Mesenteric fat pad (tissue), 1 donor: Measurements from ENCODE around the gene NOMO2. TPM values are rescaled to one million over a fixed set of nuclear protein-coding genes. Genes with fewer than 3 reads are reported as not detected.
"Not testable (repeated sequence)": the region's sequence is repeated elsewhere in the genome, so short reads cannot be mapped to it uniquely, and the experiment has no call there.

Experiments
- DNase-seq: peaks from one replicate; pipeline ENCODE4 v3.0.0-alpha.2; 2020; ENCODE audit warnings: low spot score
- total RNA-seq: library from RNA; stranded (reverse); fragmentation: NEBNext Ultra II Directional; extraction: Animal tissue kit (Norgen Biotek cat#: 25700); gene quantifications from one replicate; pipeline ENCODE4 v1.2.1, GENCODE V29; 2021
- donor health status: DM: yes; HTN: yes; CAD: no.

The NOMO2 gene
- total RNA-seq, 1 donor from 2014 or later: 123 TPM

- not testable (repeated sequence) for DNase-seq
These were observed 13.5 kb upstream of the NOMO2 start for GRCh38 chr16:18575298-18575917.

DNA sequence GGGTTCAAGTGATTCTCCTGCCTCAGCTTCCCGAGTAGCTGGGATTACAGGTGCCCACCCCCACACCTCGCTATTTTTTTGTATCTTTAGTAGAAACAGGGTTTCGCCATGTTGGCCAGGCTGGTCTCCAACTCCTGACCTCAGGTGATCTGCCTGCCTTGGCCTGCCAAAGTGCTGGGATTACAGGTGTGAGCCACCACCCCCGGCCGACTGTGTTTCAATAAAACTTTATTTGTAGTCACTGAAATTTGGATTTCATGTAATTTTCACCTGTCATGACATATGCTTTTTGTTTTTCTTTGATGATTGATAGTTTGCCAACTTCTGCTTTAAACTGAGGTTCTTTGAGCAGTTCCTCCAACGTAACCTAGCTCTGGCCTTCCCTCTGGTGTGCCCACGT lies 12.0 kb upstream of the NOMO2 start:
- not testable (repeated sequence) for DNase-seq

DNA sequence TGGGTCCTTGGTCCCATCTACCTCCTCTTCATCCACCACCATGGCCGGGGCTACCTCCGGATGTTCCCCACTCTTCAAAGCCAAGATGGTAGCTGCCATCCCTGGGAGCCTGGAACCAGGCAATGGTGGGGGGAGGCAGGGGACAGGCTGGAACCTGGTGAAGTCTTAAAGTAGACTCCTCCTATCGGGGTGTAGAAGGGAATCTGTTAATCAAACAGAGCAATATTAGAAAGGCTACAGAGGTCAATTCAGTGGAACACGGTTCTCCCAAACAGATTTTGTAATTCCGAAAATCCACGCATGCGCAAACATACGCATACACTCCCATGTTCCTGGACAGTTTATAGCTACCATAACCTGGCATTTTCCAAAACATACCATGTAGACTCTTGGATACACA lies 11.1 kb upstream of the NOMO2 start:
- DNase-seq: not testable (repeated sequence)

- DNase-seq: not testable (repeated sequence)
These were observed 9.5 kb upstream of the NOMO2 start for GRCh38 chr16:18571307-18571850.

DNA sequence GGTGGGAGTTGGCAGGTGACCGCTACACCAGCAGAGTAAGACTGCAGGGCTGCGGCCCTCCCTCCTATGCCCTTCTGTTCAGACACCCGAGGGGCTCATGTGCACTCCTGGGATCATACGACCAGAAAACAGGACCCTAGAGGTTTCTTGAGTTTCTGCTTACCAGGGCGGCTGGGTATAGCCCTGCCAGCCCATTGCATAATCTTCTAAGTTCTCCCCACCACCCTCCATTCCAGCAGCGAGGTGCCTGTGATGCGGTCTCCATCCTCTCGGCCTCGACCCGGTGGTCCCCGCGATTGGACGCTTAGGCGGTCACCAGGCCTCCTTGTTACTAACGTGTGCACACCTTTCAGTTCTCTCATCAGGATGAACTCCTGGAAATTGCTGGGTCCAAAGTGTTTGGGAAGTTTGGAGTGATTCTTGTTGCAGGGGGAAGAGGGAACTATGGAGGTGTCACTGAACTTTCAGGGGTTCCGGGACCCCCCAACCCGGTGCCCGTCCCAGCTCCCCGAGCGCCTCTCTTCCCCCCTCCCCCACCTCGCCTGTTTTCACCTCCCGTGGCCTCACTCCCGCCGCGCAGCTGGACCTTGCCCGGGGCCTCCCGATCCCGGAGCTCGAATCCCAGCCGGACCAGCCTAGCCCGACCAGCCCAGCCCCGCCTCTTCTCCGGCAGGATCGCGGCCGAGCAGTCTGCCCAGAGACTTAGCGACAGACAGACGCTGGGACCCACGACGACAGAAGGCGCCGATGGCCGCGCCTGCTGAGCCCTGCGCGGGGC lies 8.8 kb upstream of the NOMO2 start:
- not testable (repeated sequence) for DNase-seq

- DNase-seq: not testable (repeated sequence)
These were observed 1.3 kb downstream of the NOMO2 start for GRCh38 chr16:18560416-18561220.

DNA sequence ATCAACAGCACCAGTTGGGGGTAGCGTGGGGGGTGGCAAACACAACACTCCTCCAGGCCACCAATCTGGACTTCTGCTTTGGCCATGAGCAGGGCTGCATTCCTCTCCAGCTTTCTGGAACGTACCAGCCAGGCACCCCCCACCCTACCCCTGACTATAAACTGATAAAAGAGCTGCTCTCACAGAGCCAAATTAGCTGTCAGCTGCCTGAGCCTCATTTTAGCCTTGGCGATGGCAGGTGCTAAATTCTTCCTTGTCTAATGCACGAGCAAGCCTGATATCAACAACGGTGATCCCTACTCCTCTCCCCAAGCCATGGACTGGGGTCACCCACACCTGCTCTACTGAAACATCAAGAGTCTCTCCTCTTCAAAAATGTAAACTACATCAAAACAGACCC lies 8.2 kb downstream of the NOMO2 start:
- DNase-seq: not testable (repeated sequence)

GRCh38 chr16:18547382-18547781 lies 14.5 kb downstream of the NOMO2 start:
- DNase-seq: not testable (repeated sequence)

GRCh38 chr16:18546853-18547252 lies 15.0 kb downstream of the NOMO2 start:
- not testable (repeated sequence) for DNase-seq

DNA sequence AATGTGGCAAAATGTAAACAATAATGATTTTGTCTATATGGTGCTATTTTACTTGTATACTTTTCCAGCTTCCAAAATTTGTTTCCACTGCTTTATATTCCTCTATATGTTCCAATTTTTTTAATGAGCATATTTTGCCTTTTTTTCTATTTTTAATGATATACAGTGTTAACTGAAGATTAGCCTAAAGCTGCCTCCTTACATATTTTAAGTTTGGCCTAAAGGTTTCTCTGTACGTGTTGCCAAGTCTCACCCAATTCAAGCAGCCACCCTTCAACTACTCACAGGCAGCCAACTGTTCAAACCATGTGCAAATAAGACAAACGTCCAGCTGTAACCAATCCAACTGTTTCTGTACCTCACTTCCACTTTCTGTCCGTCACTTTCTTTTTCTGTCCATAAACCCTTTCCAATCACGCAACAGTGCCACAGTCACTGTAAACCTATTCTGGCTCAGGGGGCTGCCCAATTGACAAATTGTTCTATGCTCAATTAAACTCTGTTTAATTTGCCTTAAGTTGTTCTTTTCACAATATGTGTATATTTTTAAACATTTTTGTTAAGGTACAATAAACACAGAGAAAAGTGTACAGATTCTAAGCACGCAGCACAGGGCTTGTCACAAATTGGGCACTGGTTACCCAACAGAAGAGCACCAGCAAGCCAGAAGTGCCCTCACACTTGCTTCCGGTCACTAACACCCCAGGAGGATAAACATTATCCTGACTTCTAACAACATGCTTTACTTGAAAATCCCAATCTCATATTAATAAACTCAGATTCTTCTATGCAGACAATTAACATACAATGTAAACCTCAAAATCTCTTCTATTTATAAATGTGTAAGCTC lies 17.4 kb downstream of the NOMO2 start:
- DNase-seq: not testable (repeated sequence)

DNA sequence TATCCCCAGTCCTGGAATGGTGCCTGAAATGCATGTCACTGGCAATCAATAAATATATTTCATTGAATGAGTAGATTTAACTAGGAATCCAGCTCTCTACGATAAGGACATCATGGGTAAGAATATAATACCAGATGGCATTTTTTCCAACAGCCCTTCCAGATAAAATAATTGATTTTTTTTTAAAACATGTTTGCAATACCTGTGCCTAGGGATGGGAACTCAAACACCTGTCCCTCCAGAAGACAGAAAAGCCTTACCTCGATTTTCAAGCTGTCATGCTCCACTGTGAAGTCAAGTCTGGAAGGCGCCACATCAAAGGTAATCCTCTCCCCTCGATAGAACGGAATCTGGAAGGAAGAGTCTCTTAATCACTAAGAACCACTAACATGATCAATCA lies 20.0 kb downstream of the NOMO2 start:
- not testable (repeated sequence) for DNase-seq

DNA sequence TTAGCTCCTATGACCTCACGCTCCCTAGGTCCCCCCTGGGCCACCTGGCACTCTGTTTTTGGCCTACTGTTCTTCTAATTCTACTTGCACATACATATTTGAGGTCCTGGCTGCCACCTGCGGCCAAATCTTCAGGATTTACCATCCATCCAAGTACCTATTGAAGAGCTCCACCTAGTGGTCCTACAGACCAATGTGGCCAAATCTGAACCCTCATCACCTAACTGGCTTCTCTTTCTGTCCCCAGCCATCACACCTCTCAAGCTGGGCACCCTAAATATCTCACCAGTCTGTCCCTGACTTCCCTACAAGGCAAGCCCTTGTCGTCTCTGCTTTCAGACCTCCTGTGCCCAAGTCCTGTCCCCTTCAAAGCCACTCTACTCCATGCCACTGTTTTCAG lies 24.9 kb downstream of the NOMO2 start:
- DNase-seq: not testable (repeated sequence)

GRCh38 chr16:18535519-18536168 lies 26.3 kb downstream of the NOMO2 start:
- DNase-seq: not testable (repeated sequence)

DNA sequence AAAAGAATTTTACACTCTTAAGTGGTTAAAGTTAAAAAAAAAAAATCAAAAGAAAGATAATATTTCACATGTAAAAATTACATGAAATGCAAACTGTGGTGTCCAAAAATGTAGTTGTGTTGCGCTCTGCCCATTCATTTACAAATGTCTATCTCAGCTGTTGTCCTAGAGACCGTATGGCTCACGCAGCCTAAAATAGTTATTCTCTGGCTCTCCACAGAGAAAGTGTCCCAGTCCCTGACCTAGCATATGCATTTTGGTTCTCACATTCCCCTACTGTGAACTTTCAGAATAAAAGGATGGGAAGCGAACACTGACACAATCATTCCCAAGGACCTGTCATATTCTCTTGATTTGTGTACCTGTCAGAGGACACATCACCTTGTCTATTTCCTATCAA lies 27.6 kb downstream of the NOMO2 start:
- DNase-seq: not testable (repeated sequence)

GRCh38 chr16:18531323-18531722 lies 30.6 kb downstream of the NOMO2 start:
- DNase-seq: not testable (repeated sequence)

DNA sequence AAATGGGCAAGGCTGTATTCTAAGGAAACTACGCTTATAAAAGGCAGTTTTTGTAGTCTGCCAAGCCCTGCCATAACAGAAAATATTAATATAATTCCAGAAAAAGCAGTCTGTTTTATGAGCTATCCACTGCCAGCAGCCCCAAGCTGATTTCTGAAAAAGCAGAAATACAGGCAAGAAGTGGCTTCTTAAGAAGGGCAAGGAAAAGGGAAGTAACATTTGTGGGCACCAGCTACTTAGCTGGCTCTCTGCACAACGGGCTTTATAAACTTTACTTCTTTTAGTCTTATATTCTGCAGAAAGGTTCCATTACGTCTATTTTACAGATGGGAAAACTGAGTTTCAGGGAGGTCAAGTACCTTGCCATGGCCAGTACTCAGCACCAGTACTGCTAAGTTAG lies 31.6 kb downstream of the NOMO2 start:
- DNase-seq: not testable (repeated sequence)

- DNase-seq: not testable (repeated sequence)
These were observed 35.4 kb downstream of the NOMO2 start for GRCh38 chr16:18526547-18526946.

- not testable (repeated sequence) for DNase-seq
These were observed 35.9 kb downstream of the NOMO2 start for GRCh38 chr16:18525882-18526482.

- not testable (repeated sequence) for DNase-seq
These were observed 39.3 kb downstream of the NOMO2 start for GRCh38 chr16:18522637-18523036.
